PC-9 (cell line): ENCODE results near the gene ERC2.

Experiments used
- CTCF ChIP-seq: fragments of 200-600 bp; sonication (generic); conservative IDR thresholded peaks from 2 replicates; pipeline ENCODE4 v1.6.1; 2017; ENCODE audit warnings: mixed run types, antibody characterized with exemption, mild to moderate bottlenecking, moderate library complexity
- EZH2 ChIP-seq: fragments of 200-600 bp; sonication (generic); IDR thresholded peaks from 2 replicates; pipeline ENCODE4 v1.8.0; 2017; ENCODE audit warnings: antibody characterized with exemption, low read depth

DNA sequence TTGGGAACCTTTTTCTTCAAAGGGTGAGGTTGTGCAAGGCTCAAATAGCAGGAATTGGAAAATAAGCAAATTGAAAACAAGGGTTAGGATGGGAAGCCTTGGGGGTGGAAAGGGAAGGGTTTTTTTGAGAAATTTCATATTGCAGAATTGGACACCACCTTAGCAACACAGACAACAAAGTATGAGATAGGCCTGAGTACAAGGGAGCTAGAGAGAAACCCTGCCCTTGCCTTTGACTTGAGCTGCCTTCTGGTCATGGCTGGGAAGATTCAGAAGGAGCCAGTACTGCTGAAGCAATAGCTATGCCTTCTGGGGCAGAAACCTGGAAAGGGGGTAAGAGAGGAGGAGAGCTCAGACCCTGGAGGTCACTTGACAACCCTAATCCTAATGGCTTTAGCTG, 445.6 kb downstream of the ERC2 start:
- no peak for TF ChIP-seq CTCF
- no peak for TF ChIP-seq EZH2
